ENCODE data around the gene AFMID. TPM values are rescaled to one million over a fixed set of nuclear protein-coding genes. Genes with fewer than 3 reads are reported as not detected.

Gene AFMID
- total and polyA plus RNA-seq, 2 experiments from 2014 or later: 23.6 to 85.8 TPM

DNA sequence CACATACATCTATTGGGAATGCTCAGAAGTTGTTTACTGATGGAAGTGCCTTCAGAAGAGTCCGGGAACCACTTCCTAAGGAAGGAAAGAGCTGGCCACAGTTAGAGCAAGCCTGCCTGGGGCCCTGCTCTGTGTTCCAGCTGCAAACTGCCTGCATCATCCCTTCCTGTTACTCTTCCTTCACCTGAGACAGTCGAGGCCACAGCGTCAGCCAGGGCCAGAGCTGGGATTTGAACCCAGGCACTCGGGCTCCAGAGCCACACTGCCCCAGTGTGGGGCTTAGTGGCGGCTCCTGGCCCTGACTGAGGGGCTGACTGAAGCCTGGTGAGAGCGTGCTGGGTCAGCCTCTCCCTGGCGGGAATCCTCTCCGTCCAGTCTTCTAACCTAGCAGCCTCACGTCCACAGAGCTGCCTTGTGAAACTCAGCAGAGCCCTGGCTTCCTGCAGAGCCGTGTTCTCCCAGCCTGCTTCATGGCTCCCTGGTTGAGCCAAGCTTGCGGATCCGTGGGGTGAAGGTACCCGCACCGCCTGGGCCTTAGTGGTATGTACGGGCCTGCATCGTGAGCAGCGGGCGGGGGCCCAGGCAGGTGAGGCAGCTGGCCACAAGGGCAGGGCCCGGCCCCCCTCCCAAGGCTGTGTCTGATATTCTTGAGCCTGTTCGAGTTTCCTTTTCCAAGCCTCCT lies 45.6 kb upstream of the AFMID start:
- TF ChIP-seq, protein P1, sequence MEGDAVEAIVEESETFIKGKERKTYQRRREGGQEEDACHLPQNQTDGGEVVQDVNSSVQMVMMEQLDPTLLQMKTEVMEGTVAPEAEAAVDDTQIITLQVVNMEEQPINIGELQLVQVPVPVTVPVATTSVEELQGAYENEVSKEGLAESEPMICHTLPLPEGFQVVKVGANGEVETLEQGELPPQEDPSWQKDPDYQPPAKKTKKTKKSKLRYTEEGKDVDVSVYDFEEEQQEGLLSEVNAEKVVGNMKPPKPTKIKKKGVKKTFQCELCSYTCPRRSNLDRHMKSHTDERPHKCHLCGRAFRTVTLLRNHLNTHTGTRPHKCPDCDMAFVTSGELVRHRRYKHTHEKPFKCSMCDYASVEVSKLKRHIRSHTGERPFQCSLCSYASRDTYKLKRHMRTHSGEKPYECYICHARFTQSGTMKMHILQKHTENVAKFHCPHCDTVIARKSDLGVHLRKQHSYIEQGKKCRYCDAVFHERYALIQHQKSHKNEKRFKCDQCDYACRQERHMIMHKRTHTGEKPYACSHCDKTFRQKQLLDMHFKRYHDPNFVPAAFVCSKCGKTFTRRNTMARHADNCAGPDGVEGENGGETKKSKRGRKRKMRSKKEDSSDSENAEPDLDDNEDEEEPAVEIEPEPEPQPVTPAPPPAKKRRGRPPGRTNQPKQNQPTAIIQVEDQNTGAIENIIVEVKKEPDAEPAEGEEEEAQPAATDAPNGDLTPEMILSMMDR (IDR thresholded peaks at IDR 0.05; ENCODE audit: low read depth, low read length): no peak
- H3K36me3 ChIP-seq: no peaks in the 10 kb centered on the region
- no peak overlapping the region for H3K27ac ChIP-seq
- H3K9me3 ChIP-seq (ENCODE audit: low read depth): no peaks in the 10 kb centered on the region
- no peaks in the 10 kb centered on the region for H3K27me3 ChIP-seq
- peaks cover 22% of the 10 kb centered on the region for H3K4me1 ChIP-seq (ENCODE audit: low read depth)
- no peak for DNase-seq (ENCODE audit: low read depth in 1 of 2, low spot score in 1 of 2)
- no peak overlapping the region for H3K4me3 ChIP-seq

DNA sequence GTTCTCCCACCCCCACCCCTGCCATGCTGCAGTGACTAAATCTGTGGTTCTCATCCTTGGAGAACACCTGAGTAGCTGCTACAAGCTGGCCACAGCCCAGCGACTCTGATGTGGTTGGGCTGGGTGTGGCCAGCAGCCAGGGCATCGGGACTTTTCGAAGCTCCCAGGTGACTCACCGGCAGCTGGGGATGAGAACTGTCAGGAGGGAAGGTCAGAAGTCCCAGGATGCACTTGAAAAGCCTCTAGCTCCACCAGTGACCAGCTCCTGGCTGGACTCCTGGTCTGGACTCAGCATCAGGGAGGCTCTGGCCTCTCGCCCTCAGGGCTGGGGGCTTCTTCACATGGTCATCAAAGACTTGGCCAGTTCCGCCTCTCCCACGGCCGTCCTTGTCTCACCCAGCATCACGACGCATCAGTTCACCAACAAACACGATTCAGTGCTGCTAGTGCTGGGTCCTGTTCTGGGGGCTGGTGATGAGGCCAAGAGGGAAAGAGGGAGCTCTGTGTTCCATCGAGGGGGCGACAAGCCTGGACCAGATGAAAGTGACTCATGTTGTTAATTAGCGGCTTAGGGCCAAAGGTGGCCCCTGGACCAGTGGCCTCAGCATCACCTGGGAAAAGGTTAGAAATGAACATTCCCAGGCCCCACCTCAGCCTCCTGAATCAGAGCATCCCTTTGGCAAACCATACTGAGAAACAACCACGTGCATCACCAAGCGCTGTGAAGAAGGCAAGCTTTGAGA lies 44.9 kb upstream of the AFMID start:
- DNase-seq (ENCODE audit: low read depth in 1 of 2, low spot score in 1 of 2): no peak
- TF ChIP-seq, protein P1 (IDR thresholded peaks at IDR 0.05; ENCODE audit: low read depth, low read length): no peak
- H3K9me3 ChIP-seq (ENCODE audit: low read depth): no peaks in the 10 kb centered on the region
- no peak overlapping the region for H3K4me3 ChIP-seq
- no peak overlapping the region for H3K27ac ChIP-seq
- no peaks in the 10 kb centered on the region for H3K27me3 ChIP-seq
- no peaks in the 10 kb centered on the region for H3K36me3 ChIP-seq
- peaks cover 22% of the 10 kb centered on the region for H3K4me1 ChIP-seq (ENCODE audit: low read depth)

DNA sequence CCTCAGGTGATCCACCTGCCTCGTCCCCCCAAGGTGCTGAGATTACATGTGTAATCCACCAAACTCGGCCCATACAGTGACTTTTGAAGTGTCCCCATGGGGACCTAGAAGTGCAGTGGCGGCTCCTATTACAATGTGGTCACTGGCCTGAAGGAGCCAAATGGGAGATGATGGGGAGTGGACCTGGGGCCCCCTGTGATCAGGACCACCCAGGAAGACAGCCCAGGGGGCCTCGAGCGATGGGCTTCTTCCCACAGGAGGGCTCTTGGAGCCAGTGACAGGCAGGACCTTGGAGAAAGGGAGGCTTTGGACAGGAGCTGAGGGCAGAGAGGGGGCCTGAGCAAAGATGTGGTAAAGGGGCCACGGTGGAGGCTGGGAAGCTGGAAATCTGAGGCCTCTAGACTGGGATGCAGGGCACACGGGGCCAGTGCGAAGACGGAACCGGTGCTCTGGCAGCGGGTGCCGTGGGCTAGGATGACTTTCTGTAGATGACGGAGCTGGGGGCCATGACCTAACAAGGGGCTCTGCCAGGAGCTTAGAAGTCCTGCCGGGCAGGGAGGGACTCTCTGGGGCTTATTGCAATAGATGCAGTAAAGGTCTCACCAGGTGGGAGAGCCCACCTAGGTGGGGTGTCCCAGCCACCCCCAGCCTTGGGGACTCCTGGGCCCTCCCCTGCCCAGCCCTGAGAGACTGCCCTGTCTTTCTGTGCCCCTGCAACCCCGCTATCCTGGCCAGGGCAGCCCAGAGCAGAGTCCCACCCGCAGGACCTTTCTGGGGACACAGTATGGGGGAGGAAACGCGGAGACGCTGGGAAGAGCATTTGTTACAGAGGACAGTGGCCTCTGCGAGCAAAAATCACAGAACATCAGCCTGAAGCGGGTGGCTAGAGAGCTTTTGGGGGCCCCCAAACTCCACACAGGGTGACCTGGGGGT lies 43.7 kb upstream of the AFMID start:
- Histone ChIP-seq H3K36me3 (no peaks in the 10 kb centered on the region), H3K4me1 (ENCODE audit: low read depth) (peaks cover 22% of the 10 kb centered on the region), H3K27me3 (no peaks in the 10 kb centered on the region), H3K27ac (peak overlapping the region; percentile 28), H3K4me3 (no peak overlapping the region), H3K9me3 (ENCODE audit: low read depth) (no peaks in the 10 kb centered on the region)
- no peak for DNase-seq (ENCODE audit: low read depth in 1 of 2, low spot score in 1 of 2)
- TF ChIP-seq, protein P1 (IDR thresholded peaks at IDR 0.05; ENCODE audit: low read depth, low read length): no peak

DNA sequence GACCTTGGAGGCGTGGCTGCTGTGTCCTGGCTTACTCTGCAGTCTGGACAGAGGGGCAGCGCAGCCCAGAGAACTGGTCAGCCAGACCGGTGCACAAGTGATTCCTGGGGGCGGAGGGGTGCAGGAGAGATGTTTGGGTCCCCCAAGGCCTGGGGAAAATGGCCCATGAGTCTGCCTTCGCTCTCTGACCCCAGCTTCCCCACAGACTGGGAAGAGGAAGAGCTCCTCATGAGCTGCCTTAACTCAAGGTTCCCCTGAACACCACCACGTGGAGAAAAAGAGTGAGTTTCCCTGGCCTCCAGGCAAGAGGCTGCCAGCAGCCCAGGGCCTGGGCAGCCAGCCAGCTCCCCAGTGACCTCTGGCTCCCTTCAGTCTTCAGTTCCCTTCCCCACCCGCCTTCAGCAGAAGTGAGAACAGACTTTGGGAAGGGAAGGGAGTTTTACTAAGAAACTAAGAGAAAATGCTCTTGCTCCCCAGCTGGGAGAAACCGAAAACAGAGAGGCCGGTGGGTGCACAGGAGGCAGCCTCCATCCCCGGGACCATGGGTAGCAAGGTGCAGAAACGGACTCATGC lies 42.9 kb upstream of the AFMID start:
- TF ChIP-seq, protein P1 (IDR thresholded peaks at IDR 0.05; ENCODE audit: low read depth, low read length): peak; percentile 18
- Histone ChIP-seq H3K27me3 (no peaks in the 10 kb centered on the region), H3K27ac (peak overlapping the region; percentile 28), H3K36me3 (no peaks in the 10 kb centered on the region), H3K4me3 (no peak overlapping the region), H3K4me1 (ENCODE audit: low read depth) (peaks cover 22% of the 10 kb centered on the region), H3K9me3 (ENCODE audit: low read depth) (no peaks in the 10 kb centered on the region)
- peak; percentile 84 to 96 for DNase-seq (ENCODE audit: low read depth in 1 of 2, low spot score in 1 of 2)

Measured in cardiac muscle cell (in vitro differentiated cells and primary cell).